Measurements from ENCODE around the gene ASB13. TPM values are rescaled to one million over a fixed set of nuclear protein-coding genes. Genes with fewer than 3 reads are reported as not detected.

The ASB13 gene
- total RNA-seq, 1 experiment from 2014 or later: 25.9 TPM

- intact Hi-C loops (cut with micrococcal nuclease): no loop called here
- RAD21 ChIA-PET (ENCODE audit: low non-redundant PET in 1 of 2, low total read pairs in 2 of 2, uncharacterized antibody in 2 of 2, unreplicated experiment in 2 of 2): no interaction called here
- no peak overlapping the region for H3K27ac ChIP-seq (ENCODE audit: low read depth, low read length)
- no peak overlapping the region for H3K4me3 ChIP-seq (replicated peaks in 1 of 2; ENCODE audit: low read depth in 1 of 2, low read length in 2 of 2)
- no peak for ATAC-seq
- peaks cover 5 to 14% of the 10 kb centered on the region in 2 experiments; a peak in 3 of 4 replicates for H3K4me1 ChIP-seq (ENCODE audit: control insufficient read depth in 1 of 2, insufficient read depth in 2 of 2, low read length in 2 of 2)
- BruUV-seq (replicated peaks): no TSS peak
- CTCF ChIA-PET: no interaction called here
- H2AFZ ChIP-seq (ENCODE audit: low read depth, low read length, poor library complexity, severe bottlenecking): no peak overlapping the region
- POLR2A ChIA-PET: no interaction called here
- DNase-seq (ENCODE audit: low read depth, low spot score): no peak
- H3K9ac ChIP-seq (ENCODE audit: low read length): no peak overlapping the region
- no peaks in the 10 kb centered on the region for H4K20me1 ChIP-seq (ENCODE audit: insufficient read depth)
- no peaks in the 10 kb centered on the region for H3K79me2 ChIP-seq (ENCODE audit: insufficient read depth, low read length)
- no peaks in the 10 kb centered on the region for H3K36me3 ChIP-seq (ENCODE audit: control insufficient read depth in 1 of 2, insufficient read depth in 2 of 2, low read length in 2 of 2)
- no peaks in the 10 kb centered on the region for H3K9me2 ChIP-seq (ENCODE audit: insufficient read depth)
- H3K4me2 ChIP-seq (ENCODE audit: low read length): no peak overlapping the region
- no peaks in the 10 kb centered on the region for H3K27me3 ChIP-seq (ENCODE audit: insufficient read depth, low read length)
- TF ChIP-seq ELF1 (IDR thresholded peaks at IDR 0.05; ENCODE audit: borderline replicate concordance, low read depth) (no peak), EZH2 (IDR thresholded peaks at IDR 0.05) (no peak), JUND (IDR thresholded peaks at IDR 0.05) (no peak), POLR2A (IDR thresholded peaks at IDR 0.05; ENCODE audit: borderline replicate concordance, extremely low read depth, insufficient read depth, insufficient read length) (no peak), YY1 (IDR thresholded peaks at IDR 0.05; ENCODE audit: extremely low read depth, insufficient replicate concordance, low read depth, low read length) (no peak), FOSL1 (IDR thresholded peaks at IDR 0.05; ENCODE audit: low read depth) (no peak), MAX (IDR thresholded peaks at IDR 0.05) (no peak), ATF3 (IDR thresholded peaks at IDR 0.05) (no peak), REST (IDR thresholded peaks at IDR 0.05; ENCODE audit: low read depth) (no peak), ZFX (IDR thresholded peaks at IDR 0.05) (no peak), CEBPB (IDR thresholded peaks at IDR 0.05; ENCODE audit: low read depth) (no peak), CBX3 (IDR thresholded peaks at IDR 0.05; ENCODE audit: low read depth) (no peak), SIN3A (IDR thresholded peaks at IDR 0.05; ENCODE audit: low read depth) (no peak)
- peaks cover 3 to 7% of the 10 kb centered on the region in 2 experiments; a peak in 2 of 4 replicates for H3K9me3 ChIP-seq (ENCODE audit: control insufficient read depth in 1 of 2, insufficient read depth in 1 of 2, low read depth in 1 of 2, low read length in 2 of 2)
Measured at GRCh38 chr10:5670662-5671375, 4.4 kb upstream of the ASB13 start.

Measured in HCT116 (cell line).